ENCODE measurements around the gene ANKRD29.
"Not testable (repeated sequence)": the region's sequence is repeated elsewhere in the genome, so short reads cannot be mapped to it uniquely, and the experiment has no call there.

The ANKRD29 gene

DNA sequence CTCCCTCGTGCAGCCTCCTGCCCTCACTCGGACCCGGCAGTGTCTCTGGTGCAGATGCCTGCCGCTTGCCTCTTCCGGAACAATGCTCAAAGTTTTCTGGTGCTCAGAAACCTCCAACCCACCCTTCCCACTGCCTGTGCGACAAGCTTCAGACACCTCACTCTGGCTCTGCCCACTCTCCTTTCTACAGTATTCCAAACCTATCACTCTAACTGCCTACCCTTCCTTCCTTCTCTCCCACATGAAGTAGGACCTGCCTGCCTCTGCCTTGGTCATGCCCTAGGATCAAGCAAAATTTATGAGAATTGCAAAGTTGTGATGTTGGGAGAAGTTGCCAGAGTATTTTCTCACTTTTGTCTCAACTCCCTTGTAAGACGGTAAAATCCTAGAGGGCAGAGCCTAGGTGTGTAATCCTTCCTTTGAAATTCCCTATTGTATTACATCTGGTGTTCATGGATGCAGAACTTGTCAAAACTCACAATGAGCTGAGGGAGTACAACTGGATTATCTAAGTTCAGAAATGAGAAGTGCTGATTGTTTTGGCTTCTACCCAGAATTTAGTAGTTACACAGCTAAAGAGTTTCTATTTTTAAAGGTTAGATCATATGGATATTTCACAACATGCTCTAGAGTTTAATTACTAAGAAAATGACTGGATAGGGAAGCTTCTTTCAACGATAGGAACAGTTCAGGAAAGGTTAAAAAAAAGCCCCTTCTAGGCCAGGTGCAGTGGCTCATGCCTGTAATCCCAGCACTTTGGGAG is 83.6 kb downstream of the ANKRD29 start:
- peak; percentile 92 for DNase-seq

DNA sequence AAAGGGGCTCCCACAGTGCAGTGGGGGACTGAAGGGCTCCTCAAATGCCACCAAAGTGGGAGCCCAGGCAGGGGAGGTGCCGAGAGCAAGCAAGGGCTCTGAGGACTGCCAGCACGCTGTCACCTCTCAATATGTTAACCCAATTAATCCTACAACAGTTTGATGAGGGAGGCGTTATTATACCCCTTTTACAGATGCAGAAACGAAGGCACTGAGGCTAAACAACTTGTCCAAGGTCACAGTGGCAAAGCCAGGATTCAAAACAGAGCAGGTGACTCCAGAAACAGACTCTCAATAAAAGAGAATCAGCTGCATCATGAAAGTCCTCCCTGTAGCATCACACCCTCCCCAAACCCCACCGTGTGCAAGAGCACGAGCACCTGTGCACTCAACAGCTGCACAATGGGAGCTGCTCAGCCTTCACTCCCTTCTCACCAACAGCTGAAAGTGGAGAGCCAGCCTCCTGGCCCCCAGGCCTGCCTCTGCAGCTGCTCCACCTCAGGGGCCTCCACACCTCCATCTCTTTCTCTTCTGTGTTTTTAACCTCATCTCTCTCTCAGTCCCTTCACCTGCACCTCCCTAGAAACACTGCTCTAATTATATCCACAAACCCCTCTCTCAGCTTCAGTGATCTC is 84.5 kb downstream of the ANKRD29 start:
- no peak for DNase-seq

DNA sequence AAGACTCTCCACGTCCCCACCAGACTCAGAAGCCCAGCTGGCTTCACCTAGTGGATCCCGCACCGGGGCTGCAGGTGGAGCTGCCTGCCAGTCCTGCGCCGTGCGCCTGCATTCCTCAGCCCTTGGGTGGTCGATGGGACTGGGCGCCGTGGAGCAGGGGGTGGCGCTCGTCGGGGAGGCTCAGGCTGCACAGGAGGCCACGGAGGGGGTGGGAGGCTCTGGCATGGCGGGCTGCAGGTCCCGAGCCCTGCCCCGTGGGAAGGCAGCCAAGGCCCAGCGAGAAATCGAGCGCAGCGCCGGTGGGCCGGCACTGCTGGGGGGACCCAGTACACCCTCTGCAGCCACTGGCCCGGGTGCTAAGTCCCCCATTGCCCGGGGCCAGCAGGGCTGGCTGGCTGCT is 85.2 kb downstream of the ANKRD29 start:
- not testable (repeated sequence) for DNase-seq

DNA sequence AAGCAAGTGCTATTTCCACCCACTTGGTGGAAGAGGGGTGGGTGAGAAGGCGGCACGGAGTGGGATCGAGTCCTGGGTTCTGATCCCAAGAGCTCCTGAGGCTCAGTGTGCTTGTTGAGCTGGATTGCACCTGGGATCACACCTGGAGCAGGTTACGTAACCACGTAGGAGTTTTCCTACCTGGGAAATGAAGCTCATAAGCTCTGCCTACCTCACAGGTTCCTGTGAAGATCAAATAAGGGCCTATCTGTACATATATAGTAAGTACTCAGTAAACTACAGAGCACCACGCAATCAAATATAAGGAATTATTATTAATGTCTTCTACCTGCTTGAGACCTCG is 87.4 kb downstream of the ANKRD29 start:
- no peak for DNase-seq

DNA sequence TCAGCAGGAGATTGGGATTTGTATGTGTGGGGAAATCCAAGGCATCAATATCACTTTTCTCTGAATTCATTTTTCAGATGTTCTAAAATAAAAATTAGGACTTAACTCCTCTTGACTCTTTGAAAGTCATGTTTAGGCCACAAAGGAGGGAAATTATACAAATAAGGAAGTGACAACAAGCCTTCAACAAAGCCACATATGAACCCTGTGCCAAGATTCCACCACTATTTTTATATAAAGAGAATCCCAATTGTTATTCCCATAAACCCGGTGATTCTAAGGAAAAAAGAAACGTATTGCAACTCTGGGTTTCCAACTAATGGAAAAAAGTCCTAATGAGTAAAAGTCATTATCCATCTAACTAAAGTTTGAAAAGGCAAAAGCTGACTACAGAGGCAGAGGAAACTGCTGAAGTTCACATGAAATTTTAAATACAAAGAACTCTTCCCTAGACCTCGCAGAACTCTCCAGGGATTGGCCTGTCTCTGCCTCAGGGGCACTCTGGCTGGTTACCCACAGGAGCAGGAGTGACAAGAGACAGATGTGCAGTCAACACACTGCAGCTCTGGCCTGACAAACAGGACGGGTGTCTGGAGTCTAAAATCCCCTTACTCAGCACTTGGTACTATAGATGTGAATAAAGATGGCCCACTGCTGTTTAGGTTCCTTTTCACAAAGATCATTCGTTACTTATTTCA is 88.0 kb downstream of the ANKRD29 start:
- DNase-seq: no peak

DNA sequence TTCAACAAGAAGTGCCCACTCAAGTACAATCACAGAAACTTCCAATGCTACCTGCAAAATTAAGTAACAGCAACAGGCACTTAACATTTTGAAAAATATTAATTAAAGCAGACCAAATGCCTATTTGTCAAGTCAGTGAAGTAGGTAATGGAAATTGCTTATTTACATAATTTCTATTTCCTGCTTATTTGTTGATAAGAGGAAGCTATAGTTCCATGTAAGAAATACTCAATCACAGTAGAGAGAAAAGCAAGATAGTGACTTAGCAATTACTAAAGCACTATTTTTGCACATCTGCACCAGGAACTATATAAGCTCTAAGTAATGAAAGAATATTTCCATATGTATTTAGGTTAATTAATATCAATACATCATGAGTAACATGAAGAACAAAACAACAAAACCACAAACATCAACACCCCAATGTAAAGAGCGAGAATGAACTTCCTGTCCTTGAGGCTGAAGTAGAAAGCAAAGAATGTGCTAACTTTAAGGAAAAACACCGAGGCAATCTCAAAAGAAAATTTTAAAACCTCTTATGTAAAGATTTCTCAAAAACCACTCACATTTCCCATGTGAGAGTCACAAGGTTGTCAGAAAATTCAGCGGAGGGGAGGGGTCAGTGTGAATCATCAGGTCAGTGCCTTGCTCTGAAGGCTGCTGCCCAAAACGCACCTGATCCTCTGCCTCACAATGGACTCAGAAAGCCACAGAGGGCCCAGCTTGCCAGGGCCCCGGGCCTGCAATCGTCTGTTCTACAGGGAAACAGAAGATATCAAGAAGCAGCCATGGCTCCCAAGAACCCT is 88.9 kb downstream of the ANKRD29 start:
- DNase-seq: peak; percentile 86

DNA sequence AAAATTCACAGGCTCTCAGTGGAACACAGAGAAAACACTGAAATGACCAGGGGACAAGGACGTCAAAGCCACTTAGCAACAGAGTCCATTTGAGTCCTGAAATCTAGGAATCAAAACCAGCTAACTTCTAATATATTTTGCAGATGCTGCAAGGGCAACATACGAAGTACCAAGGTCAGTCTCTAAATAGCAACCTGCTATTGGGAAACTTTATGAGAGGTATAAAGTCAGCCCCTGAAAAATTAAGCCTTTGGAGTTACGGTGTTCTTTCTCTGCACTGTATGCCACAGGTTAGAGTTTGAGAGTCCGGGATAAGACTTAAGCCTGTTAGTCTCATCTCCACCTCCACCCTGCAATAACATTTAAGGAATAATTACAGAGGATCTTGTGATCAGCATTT is 89.7 kb downstream of the ANKRD29 start:
- DNase-seq: no peak

DNA sequence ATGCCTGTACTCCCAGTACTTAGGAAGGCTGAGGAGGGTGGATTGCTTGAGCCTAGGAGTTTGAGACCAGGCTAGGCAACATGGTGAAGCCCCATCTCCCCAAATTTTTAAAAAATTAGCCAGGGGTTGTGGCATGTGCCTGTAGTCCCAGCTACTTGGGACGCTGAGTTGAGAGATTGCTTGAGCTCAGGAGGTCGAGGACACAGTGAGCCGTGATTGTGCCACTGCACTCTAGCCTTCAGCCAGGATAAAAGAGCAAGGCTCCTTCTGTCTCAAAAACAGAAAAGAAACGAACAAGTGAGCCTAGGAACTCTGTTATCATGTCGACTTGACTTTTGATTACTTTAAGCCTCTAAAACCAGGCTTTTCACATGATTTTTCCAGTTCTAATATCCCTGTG is 90.1 kb downstream of the ANKRD29 start:
- DNase-seq: no peak

DNA sequence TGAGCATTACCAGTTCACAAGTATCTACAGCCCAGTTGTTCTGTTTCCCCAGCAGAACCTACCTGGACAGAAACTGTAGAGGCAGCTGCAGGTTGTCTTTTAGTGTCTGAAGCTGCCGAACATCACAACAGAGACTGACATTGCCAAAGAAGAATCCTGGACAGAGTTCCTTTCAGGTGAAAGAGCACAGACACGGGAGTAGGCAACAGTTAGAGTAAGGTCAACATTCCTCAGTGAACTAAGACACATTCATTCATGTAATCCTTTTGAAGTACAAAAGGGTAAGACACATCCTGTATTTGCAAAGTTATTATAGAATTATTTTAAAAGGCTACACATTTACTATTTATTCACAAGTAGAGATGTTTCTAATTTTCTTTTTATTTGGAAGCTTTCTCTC is 90.7 kb downstream of the ANKRD29 start:
- DNase-seq: no peak

DNA sequence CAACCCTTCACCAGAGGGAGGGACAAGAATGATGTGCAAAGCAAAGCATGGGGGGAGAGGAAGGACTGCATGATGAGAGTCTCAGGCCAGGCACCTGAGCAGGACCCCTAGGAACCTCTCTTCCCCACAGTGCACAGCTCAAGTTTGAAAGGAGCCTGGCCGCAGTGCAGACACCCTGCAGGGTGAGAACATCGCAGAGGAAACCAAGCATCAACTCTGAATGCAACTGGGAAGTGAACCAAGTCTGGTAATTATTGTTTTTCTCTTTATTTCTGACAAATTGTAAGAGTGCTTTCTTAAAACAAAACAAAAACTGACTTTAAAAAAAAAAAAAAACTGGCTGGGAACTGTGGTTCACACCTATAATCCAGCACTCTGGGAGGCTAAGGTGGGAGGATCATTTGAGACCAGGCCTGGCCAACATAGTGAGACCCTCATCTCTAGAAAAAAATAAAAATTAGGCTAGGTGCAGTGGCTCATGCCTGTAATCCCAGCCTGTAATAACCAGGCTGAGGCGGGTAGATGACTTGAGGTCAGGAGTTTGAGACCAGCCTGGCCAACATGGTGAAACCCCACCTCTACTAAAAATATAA is 91.7 kb downstream of the ANKRD29 start:
- no peak for DNase-seq

DNA sequence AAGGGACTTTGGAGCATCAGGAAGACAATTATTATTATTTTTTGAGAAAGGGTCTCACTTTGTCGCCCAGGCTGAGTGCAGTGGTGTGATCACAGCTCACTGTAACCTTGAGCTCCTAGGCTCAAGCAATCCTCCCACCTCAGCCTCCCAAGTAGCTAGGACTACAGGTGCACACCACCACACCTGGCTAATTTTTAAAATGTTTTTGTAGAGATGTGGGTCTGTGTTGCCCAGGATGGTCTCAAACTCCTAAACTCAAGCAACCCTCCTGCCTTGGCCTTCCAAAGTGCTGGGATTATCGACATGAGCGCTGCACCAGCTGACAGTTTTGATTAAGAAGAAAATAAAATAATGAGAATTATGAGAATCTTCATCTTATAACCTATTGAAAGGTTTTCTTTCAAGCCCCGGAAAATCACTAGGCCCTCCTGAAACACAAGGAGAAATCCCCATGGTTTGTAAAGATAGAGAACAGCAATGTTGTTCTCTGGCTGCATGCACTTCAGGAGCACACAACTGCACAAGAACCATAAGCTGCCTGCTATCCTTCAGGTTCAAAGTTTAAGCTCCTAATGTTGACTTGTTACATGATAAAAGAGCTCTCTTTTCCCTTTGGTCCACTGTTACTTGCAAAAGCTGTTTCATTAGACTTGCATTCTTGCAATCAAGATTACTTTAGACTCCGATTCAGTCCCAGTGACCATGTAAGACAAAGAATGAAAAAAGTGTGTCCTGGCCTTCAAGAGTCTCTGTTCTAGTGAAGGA is 93.2 kb downstream of the ANKRD29 start:
- no peak for DNase-seq

DNA sequence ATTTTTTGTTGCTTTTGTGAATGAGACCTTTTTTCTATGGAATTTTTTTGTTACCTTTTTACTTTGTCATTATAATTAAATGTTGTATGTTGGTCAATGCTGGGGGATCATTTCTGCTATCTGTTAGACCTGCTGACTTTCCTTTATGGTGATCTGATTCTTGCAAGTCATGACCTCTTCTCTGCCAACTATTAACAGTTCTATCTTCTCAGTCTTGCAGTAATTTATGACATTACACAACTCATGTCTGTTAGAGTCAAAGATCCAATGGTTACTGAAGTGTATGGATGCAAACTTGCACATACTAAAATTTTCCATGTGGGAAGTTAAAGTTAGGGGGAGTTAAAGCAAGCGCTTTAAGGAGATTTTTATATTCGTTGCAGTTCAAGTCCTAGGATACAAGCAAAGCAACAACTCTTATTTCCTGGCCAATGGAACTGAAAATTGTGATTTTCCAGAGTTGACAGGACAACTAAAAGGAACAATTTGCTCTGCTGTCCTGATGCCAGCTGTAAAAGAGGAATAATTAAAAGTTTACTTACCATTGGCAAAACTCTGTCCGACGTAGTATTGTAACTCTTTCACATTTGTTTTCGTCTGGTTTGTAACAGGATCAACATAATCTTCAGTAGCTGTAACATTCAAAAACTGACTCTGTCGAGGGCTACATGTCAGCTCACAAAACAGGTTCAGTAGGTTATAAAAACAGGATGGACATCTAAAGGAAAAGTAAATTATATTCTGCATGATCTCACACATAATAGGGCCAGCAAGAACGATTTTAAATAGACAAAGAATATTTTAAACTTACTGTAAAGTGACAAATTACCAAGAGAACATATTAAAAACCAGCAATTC is 94.2 kb downstream of the ANKRD29 start:
- DNase-seq: peak; percentile 45

DNA sequence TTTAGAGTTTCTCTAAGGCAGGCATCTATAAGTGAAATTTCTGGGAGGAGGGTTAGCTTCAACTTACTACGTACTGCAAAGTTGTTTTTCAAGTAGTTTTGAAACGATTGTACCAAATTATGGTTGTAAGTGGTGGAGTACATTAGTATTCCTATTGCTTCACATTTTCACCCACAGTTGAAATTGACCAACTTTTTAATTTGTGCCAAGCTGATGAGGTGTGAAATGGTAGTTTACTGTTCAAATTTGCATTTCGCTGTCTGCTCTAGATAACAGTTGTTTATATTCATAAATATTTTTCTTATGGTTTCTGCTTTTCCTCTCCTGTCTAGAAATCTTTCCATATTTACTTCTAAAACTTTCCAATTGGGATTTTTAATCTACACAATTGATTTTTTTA is 95.0 kb downstream of the ANKRD29 start:
- no peak for DNase-seq

DNA sequence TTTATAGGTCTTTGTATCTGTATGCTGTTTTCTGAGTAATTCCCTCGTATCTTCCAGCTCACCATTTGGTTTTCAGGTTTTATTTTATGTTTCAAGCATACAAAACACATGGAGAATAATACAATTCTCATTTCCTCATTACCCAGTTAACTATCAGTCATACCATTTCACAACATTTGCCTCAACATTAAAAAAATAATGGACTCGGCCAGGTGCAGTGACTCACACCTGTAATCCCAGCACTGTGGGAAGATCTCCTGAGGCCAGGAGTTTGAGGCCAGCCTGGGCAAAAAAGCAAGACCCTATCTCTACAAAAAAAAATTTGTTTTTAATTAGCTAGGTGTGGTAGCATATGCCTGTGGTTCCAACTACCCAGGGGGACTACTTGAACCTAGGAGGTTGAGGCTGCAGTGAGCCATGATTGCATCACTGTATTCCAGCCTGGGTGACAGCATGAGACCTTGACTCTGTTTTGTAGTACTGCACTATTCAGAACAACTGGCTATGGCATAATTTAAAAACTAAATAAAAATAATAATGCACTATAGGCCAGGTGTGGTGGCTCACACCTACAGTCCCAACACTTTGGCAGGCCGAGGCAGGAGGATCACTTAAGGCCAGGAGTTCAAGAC is 96.7 kb downstream of the ANKRD29 start:
- DNase-seq: no peak

DNA sequence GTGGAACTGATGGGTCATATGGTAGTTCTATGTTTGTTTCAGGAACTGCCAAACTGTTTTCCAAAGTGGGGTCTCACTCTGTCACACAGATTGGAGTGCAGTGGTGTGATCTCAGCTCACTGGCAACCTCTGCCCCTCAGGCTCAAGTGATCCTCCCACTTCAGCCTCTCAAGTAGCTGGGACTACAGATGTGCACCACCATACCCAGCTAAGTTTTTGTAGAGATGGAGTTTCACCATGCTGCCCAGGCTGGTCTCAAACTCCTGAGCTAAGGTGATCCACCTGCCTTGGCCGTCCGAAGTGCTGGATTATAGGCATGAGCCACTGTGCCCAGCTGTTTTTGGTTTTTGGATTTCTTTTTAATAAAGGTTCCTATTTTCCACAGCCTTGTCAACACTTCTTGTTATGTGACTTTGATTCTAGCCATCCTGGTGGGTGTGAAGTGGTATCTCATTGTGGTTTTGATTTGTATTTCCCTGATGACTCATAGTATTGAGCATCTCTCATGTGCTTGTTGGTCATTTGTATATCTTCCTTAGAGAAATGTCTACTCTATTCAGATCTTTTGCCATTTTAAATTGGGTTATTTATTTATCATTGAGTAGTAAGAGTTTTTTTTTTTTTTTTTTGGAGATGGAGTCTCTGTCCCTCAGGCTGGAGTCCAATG is 99.2 kb downstream of the ANKRD29 start:
- peak; percentile 91 for DNase-seq

DNA sequence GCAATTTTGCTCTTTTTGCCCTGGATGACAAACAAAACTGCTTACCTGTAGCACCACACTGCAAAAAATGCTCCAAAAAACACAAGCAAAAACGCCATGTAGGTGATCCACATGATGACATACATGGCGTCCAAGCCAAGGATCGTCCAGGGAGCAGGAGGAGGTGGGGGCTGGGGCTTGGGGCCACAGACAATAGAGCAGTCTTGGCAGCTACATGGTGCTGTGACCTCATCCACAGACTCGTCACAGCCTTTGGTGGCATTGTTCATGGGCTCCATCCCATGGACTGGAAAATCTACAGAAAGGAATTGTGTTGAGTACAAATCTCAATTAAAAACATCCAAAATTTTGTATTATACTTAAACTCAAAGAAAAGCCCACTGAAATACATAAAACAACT is 102.5 kb downstream of the ANKRD29 start:
- no peak for DNase-seq

DNA sequence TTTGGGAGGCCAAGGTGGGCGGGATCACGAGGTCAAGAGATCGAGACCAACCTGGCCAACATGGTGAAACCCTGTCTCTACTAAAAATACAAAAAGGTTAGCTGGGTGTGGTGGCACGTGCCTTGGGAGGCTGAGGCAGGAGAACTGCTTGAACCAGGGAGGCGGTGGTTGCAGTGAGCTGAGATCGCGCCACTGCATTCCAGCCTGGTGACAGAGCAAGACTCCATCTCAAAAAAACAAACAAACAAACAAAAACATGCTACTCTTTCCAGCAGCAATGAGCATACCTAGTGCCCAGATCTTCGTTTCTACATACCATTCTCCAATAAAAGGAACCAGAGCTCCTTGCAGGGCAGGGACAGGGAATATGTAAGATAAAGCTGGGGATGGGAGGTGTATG is 105.2 kb downstream of the ANKRD29 start:
- not testable (repeated sequence) for DNase-seq

DNA sequence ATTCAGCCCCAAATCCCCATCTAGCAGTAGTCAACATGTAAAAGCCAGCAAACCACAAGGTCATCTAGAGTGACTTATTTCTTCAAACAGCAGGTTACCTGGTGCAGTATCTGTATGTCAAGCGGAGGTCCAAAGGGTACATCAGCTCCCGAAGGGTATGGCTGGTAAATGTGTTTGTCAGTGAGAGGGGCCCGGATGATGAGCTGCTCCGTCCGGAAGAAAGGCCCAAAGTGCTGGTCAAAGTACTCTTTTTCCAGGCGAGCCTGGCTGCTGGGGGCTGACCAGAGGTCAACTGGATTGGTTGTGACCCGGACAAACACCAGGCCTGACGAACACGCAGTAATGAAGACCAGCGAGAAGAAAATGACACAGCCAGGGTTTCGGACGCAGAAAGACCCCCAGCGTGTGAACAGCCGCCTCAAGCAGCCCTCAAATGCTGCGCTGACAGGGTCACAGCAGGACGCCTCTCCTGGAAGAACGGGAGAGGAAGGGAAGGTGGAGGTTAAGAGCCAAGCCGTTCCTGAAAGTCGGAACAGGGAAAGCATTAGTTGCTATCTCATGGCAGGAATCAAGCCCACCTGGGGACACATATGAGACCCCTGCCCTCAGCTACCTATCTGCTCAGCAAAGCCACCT is 106.4 kb downstream of the ANKRD29 start:
- no peak for DNase-seq

DNA sequence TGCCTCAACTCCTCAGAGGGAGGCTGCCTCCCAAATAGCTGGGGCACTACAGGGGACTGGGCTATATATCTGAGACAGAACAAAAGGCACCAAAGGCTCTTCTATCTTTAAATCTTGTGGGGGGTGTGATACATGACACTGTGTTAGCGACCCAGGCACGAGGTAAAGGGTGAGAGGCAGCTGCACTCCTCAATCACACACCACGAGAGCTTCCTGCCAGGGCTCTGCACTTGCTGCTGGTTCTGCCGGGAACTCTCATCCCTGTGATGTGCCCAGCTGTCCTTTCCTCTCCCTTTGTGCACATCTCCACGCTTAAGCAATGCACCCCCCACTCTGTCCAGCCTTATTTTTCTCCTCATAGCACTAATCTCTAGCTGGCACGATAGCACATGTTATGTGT is 108.8 kb downstream of the ANKRD29 start:
- DNase-seq: no peak

DNA sequence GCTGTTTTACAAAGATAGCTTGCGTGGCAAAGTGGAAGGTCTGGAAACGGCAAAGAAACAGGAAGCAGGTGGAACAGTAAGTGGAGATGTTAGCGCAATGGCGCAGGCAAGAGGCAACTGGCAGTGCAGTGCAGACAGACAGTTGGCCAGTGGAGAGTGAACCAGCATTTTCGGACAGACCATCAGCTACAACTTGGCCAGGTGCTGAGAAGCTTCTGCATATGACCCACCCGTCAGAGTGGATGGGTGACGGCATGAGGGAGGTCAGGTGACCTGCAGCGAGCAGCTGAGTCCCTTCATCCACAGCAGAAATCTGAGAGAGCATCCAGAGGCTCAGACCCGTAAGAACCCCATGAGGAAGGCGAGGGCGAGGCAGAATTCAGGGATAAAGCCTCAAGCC is 110.2 kb downstream of the ANKRD29 start:
- DNase-seq: no peak

Measured in inflammatory macrophage treated with lipopolysaccharide for 4 hours (primary cell).